RWPE2 (cell line): ENCODE measurements around the gene LBH.

Experiments used
- ATAC-seq: fragments of 200-7000 bp; cut with Tn5 transposase; 3 replicates; pipeline ENCODE4 v1.9.1; 2021; ENCODE audit warnings: low read depth
- DNase-seq: peaks from one replicate; pipeline ENCODE4 v3.0.0-alpha.2; 2020; ENCODE audit warnings: low spot score
- H3K27ac ChIP-seq: fragments of 450-650 bp; 2 replicates; pipeline ENCODE4 v1.5.1; 2017; ENCODE audit warnings: mild to moderate bottlenecking; ENCODE audit not compliant: poor library complexity, severe bottlenecking
- H3K27me3 ChIP-seq: fragments of 250-450 bp; sonication (Bioruptor Pico); 2 replicates; pipeline ENCODE4 v1.5.1; 2021; ENCODE audit warnings: mild to moderate bottlenecking, moderate library complexity; ENCODE audit not compliant: insufficient read depth, poor library complexity, severe bottlenecking
- H3K36me3 ChIP-seq: fragments of 250-450 bp; sonication (Bioruptor Pico); 2 replicates; pipeline ENCODE4 v1.5.1; 2020; ENCODE audit warnings: low read depth, mild to moderate bottlenecking, moderate library complexity
- H3K4me1 ChIP-seq: fragments of 250-450 bp; sonication (Bioruptor Pico); 2 replicates; pipeline ENCODE4 v1.5.1; 2021; ENCODE audit warnings: mild to moderate bottlenecking, moderate library complexity; ENCODE audit not compliant: insufficient read depth, poor library complexity, severe bottlenecking
- H3K4me3 ChIP-seq: fragments of 250-450 bp; sonication (Bioruptor Pico); 2 replicates; pipeline ENCODE4 v1.5.1; 2021; ENCODE audit warnings: mild to moderate bottlenecking, moderate library complexity; ENCODE audit not compliant: severe bottlenecking
- H3K9me3 ChIP-seq: fragments of 250-450 bp; sonication (Bioruptor Pico); 2 replicates; pipeline ENCODE4 v1.5.1; 2021; ENCODE audit warnings: mild to moderate bottlenecking, moderate library complexity; ENCODE audit not compliant: severe bottlenecking
- CTCF ChIP-seq: fragments of 450-650 bp; IDR thresholded peaks from one replicate; pipeline ENCODE4 v1.5.1; 2017; ENCODE audit warnings: mild to moderate bottlenecking, moderate library complexity; ENCODE audit not compliant: poor library complexity, severe bottlenecking

LBH gene

DNA sequence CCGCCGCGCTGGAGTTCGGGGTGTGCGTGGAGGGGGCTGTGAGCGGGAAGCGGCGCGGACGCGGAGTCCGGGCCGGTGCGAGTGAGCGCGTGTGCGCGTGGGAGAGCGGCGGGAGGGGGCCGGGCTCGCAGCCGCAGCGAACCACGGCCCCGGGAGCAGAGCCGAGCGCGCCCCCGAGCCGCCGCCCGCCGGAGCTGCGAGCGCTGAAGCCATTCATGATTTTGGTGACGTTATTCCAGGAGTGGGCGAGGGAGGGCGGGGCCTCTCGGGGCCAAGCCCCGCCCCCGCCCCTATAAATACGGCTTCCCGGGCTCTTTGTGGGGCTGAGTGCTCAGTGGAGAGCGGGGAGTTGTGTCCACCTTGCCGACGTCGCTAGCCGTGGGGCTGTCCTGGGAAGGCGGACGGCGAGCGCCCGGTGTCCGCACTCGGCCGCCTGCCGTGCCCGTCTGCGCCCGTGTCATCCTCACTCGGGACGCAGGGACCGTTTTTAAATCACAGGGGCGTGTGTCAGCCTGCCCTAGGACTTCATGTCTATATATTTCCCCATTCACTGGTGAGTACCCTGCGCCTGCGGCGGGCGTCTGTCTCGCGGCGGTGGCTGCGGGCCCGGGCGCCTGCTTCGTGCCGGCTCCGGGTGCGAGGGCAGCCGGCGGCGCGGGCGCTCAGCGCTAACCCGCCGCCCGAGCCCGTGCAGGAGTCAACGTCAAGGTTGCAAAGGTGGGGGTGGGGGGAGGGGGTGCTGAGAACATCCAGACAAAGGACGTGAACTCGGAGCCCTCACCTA lies at the start of gene LBH:
Gene LBH, plus strand, starts transcription at position 323 of the 784 bp plus-strand sequence. Its CDS starts 205 bp downstream, at position 528.
- TF ChIP-seq CTCF: no peak
- no peaks in the 10 kb centered on the region for H3K36me3 ChIP-seq
- DNase-seq (no peak), ATAC-seq (peak; percentile 44)
- H3K27me3 ChIP-seq: no peaks in the 10 kb centered on the region
- H3K4me3 ChIP-seq: peak within 1 kb of the TSS; percentile 48
- no peaks in the 10 kb centered on the region for H3K4me1 ChIP-seq
- H3K27ac ChIP-seq: no peak within 1 kb of the TSS
- H3K9me3 ChIP-seq: no peaks in the 10 kb centered on the region

GRCh38 chr2:30184035-30184434 lies 47.3 kb upstream of the LBH start:
- H3K9me3 ChIP-seq: no peaks in the 10 kb centered on the region
- H3K4me3 ChIP-seq: no peak overlapping the region
- TF ChIP-seq CTCF: no peak
- no peaks in the 10 kb centered on the region for H3K36me3 ChIP-seq
- DNase-seq (no peak), ATAC-seq (no peak)
- H3K27ac ChIP-seq: no peak overlapping the region
- H3K27me3 ChIP-seq: no peaks in the 10 kb centered on the region
- H3K4me1 ChIP-seq: peaks cover 5% of the 10 kb centered on the region

DNA sequence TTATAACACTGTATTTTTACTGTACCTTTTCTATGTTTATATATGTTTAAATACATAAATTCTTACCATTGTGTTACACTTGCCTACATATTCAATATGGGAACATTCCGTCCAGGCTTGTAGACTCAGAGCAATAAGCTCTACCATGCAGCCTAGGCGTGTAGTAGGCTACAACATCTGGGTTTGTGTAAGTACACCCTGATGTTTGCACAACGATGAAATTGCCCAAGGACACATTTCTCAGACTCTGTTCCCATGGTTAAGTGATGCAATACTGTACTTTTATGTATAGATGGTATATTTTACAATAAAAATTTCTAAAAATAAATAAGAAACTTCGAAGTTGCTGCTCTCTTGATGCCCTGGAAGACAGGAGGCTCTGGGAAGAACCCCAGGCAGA lies 46.2 kb upstream of the LBH start:
- H3K4me3 ChIP-seq: no peak overlapping the region
- no peaks in the 10 kb centered on the region for H3K36me3 ChIP-seq
- no peak for TF ChIP-seq CTCF
- H3K27me3 ChIP-seq: no peaks in the 10 kb centered on the region
- H3K27ac ChIP-seq: no peak overlapping the region
- peaks cover 5% of the 10 kb centered on the region for H3K4me1 ChIP-seq
- peak; percentile 80; the same call in 2 of the 3 replicates for ATAC-seq
- H3K9me3 ChIP-seq: no peaks in the 10 kb centered on the region
- no peak for DNase-seq

GRCh38 chr2:30188292-30188691 lies 43.0 kb upstream of the LBH start:
- no peak for ATAC-seq
- Histone ChIP-seq H3K36me3 (no peaks in the 10 kb centered on the region), H3K9me3 (no peaks in the 10 kb centered on the region), H3K27me3 (no peaks in the 10 kb centered on the region), H3K27ac (no peak overlapping the region), H3K4me3 (no peak overlapping the region), H3K4me1 (peaks cover 5% of the 10 kb centered on the region)
- TF ChIP-seq CTCF: no peak
- DNase-seq: no peak

GRCh38 chr2:30190637-30191036 lies 40.7 kb upstream of the LBH start:
- DNase-seq (no peak), ATAC-seq (no peak)
- TF ChIP-seq CTCF: no peak
- Histone ChIP-seq H3K36me3 (no peaks in the 10 kb centered on the region), H3K4me3 (no peak overlapping the region), H3K27ac (no peak overlapping the region), H3K9me3 (no peaks in the 10 kb centered on the region), H3K27me3 (no peaks in the 10 kb centered on the region), H3K4me1 (peaks cover under 1% of the 10 kb centered on the region)
